ENCODE data around the gene PRKN. TPM values are rescaled to one million over a fixed set of nuclear protein-coding genes. Genes with fewer than 3 reads are reported as not detected.

Gene PRKN
- total RNA-seq, 1 experiment from 2014 or later = not detected

DNA sequence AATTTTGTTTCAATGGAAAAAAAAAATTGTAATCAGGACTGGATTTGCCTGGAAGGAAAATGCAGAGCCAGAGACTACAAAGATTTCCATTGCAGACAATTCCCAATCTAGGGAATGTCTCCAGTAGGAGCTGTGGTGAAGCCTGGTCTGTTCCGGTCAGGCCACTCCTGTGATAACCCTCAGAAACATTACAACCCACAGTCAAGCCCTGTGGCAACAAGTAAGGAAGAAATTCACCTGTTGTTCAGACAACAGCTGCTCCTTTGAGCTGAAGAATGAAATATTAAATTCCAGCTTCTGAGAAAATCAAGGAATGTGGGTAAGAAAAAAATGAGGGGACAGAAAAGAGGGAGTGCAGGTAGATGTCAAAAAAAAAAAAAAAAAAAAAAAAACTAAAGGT lies 8.0 kb downstream of the PRKN start:
- Histone ChIP-seq H3K4me2 (no peak overlapping the region), H3K4me1 (replicated peaks; ENCODE audit: insufficient read depth) (no peaks in the 10 kb centered on the region), H3K27ac (no peak overlapping the region), H3K36me3 (ENCODE audit: low read depth) (no peaks in the 10 kb centered on the region), H3K9me3 (ENCODE audit: insufficient read depth, low read depth) (no peaks in the 10 kb centered on the region; the same call in 1 of the 2 replicates), H3K27me3 (ENCODE audit: insufficient read depth, low read depth) (no peaks in the 10 kb centered on the region), H3F3A (ENCODE audit: insufficient read depth, low read depth) (no peaks in the 10 kb centered on the region), H2AFZ (no peak overlapping the region), H3K9me2 (ENCODE audit: insufficient read depth) (no peaks in the 10 kb centered on the region), H3K4me3 (no peak overlapping the region), H3K79me2 (ENCODE audit: low read depth) (no peaks in the 10 kb centered on the region), H4K20me1 (ENCODE audit: insufficient read depth) (no peaks in the 10 kb centered on the region)
- no peak for TF ChIP-seq EZH2 (IDR thresholded peaks at IDR 0.05; ENCODE audit: low read depth)
- TF ChIP-seq, protein P1, sequence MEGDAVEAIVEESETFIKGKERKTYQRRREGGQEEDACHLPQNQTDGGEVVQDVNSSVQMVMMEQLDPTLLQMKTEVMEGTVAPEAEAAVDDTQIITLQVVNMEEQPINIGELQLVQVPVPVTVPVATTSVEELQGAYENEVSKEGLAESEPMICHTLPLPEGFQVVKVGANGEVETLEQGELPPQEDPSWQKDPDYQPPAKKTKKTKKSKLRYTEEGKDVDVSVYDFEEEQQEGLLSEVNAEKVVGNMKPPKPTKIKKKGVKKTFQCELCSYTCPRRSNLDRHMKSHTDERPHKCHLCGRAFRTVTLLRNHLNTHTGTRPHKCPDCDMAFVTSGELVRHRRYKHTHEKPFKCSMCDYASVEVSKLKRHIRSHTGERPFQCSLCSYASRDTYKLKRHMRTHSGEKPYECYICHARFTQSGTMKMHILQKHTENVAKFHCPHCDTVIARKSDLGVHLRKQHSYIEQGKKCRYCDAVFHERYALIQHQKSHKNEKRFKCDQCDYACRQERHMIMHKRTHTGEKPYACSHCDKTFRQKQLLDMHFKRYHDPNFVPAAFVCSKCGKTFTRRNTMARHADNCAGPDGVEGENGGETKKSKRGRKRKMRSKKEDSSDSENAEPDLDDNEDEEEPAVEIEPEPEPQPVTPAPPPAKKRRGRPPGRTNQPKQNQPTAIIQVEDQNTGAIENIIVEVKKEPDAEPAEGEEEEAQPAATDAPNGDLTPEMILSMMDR (conservative IDR thresholded peaks at IDR 0.05) = no peak
- ChIA-PET POLR2A (ENCODE audit: unreplicated experiment) (no interaction called here), CTCF (no interaction called here)
- DNase-seq = no peak
- intact Hi-C loops (cut with micrococcal nuclease; ENCODE audit: unreplicated experiment) = no loop called here
- no TSS peak for BruUV-seq (replicated peaks)

DNA sequence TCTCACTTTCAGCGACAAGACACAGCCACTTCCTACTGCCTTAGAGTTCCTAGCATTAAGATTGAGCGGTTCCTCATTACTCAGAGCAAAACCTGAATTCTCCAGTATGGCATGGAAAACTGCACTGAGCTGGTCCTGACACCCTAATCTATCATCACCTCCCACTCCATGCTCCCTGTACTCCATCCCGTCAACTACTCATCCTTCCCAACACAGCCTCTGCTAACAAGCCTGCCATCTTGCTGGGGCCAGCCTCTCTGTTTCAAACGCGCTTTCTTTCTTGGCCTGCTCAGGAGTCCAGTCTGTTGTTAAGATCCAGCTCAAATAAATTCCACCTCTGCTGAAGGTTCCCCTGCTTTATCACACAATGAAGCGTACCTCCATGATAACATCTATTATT lies 12.0 kb downstream of the PRKN start:
- no peaks in the 10 kb centered on the region for H3F3A ChIP-seq (ENCODE audit: insufficient read depth, low read depth)
- CTCF ChIA-PET = no interaction called here

DNA sequence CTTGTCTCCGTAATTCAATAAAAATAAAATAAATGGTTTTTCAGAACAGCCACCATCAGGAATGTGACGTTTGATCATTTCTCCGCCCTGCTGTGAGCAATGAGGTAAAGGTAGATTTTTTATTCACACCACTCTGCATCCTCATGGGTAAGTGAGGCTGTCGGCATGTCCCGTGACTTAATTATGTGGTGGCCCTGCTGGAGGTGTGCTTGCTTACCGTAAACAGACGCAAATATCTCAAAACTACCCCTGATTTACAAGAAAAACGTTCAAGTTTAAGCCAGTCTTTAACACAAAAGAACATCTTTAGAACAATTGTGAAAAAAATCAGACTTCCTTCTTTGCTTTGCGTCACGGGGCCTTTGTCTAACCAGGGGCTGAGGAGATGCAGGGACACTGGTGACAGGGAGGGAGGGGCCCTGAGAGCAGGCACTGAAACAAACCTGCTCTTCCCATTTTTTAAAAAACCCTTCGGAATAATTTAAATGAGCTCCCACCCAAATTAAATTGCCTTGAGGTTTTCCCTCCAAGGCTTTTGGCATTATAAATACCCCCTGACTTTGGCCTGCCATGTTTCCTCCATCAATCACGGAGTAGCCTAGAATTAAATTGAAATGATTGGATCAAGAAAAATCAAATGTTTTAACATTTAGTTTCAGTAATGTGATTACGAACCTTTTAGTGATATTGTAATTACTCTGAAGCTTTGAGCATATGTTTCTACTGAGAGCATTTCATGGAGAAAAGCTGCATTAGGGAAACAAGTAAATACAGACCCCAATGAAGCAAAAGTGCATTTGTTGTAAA lies 13.4 kb downstream of the PRKN start:
- no TSS peak for BruUV-seq (replicated peaks)
- Histone ChIP-seq H3K4me3 (no peak overlapping the region), H3F3A (ENCODE audit: insufficient read depth, low read depth) (no peaks in the 10 kb centered on the region), H3K9me2 (ENCODE audit: insufficient read depth) (no peaks in the 10 kb centered on the region), H3K27me3 (ENCODE audit: insufficient read depth, low read depth) (peaks cover 3% of the 10 kb centered on the region; the same call in 1 of the 2 replicates), H3K4me2 (no peak overlapping the region), H3K36me3 (ENCODE audit: low read depth) (no peaks in the 10 kb centered on the region), H3K27ac (no peak overlapping the region), H2AFZ (no peak overlapping the region), H4K20me1 (ENCODE audit: insufficient read depth) (no peaks in the 10 kb centered on the region), H3K79me2 (ENCODE audit: low read depth) (no peaks in the 10 kb centered on the region), H3K9me3 (ENCODE audit: insufficient read depth, low read depth) (no peaks in the 10 kb centered on the region; the same call in 1 of the 2 replicates), H3K4me1 (replicated peaks; ENCODE audit: insufficient read depth) (no peaks in the 10 kb centered on the region)
- TF ChIP-seq EZH2 (IDR thresholded peaks at IDR 0.05; ENCODE audit: low read depth) = no peak
- TF ChIP-seq, protein P1 (conservative IDR thresholded peaks at IDR 0.05) = no peak
- DNase-seq = no peak
- intact Hi-C loops (cut with micrococcal nuclease; ENCODE audit: unreplicated experiment) = no loop called here
- ChIA-PET POLR2A (ENCODE audit: unreplicated experiment) (no interaction called here), CTCF (no interaction called here)

More for the DNA sequence above, 12.0 kb downstream of the PRKN start:
- DNase-seq = no peak
- Histone ChIP-seq H3K4me3 (no peak overlapping the region), H3K4me2 (no peak overlapping the region), H3K4me1 (replicated peaks; ENCODE audit: insufficient read depth) (no peaks in the 10 kb centered on the region), H3K9me3 (ENCODE audit: insufficient read depth, low read depth) (no peaks in the 10 kb centered on the region; the same call in 1 of the 2 replicates), H3K27me3 (ENCODE audit: insufficient read depth, low read depth) (peaks cover 3% of the 10 kb centered on the region; the same call in 1 of the 2 replicates), H2AFZ (no peak overlapping the region), H3K27ac (no peak overlapping the region), H3K9me2 (ENCODE audit: insufficient read depth) (no peaks in the 10 kb centered on the region), H3K36me3 (ENCODE audit: low read depth) (no peaks in the 10 kb centered on the region), H4K20me1 (ENCODE audit: insufficient read depth) (no peaks in the 10 kb centered on the region), H3K79me2 (ENCODE audit: low read depth) (no peaks in the 10 kb centered on the region)
- intact Hi-C loops (cut with micrococcal nuclease; ENCODE audit: unreplicated experiment) = no loop called here
- BruUV-seq (replicated peaks) = no TSS peak
- POLR2A ChIA-PET (ENCODE audit: unreplicated experiment) = no interaction called here
- TF ChIP-seq, protein P1 (conservative IDR thresholded peaks at IDR 0.05) = no peak
- TF ChIP-seq EZH2 (IDR thresholded peaks at IDR 0.05; ENCODE audit: low read depth) = no peak
